K562 (cell line): ENCODE results near the gene PLA2G15. TPM values are rescaled to one million over a fixed set of nuclear protein-coding genes. Genes with fewer than 3 reads are reported as not detected.
A peak's percentile ranks its signal among the peaks of the same experiment; 100 is the strongest.

Experiments used
- ATAC-seq: fragments of 200-7000 bp; cut with Tn5 transposase; 3 replicates; pipeline ENCODE4 v1.9.1; 2020; ENCODE audit warnings: moderate library complexity
- BruUV-seq: library from RNA; stranded (reverse); fragments of 400-500 nt; replicated peaks from 2 replicates; lab custom pipeline; 2021; lab: Mats Ljungman, UMichigan
- CTCF ChIA-PET: fragments of 300-600 bp; formaldehyde crosslinking; extraction: SDS; loops from one replicate; lab custom pipeline; 2021; ENCODE audit warnings: low intra/inter-chr PET ratio; lab: Yijun Ruan, JAX
- POLR2A ChIA-PET: fragments of 300-600, 350-650 bp; sonication (Branson Sonifier 250); formaldehyde crosslinking; extraction: SDS; loops from one replicate; lab custom pipeline; 2021; ENCODE audit warnings: antibody characterized with exemption, inconsistent platforms; lab: Yijun Ruan, JAX
- DNase-seq, 4 experiments: peaks; one replicate each; pipeline versions ENCODE4 v3.0.0 to v3.0.0-alpha.2; 2011 to 2018; ENCODE audit warnings: low spot score in 3 of 4, mixed read lengths in 3 of 4; ENCODE audit errors: extremely low read depth in 1 of 4
- FAIRE-seq: peaks from 2 replicates; lab custom pipeline; 2011; peaks lifted over from hg19 to GRCh38; lab: Jason Lieb, UNC
- H2AFZ ChIP-seq: 2 replicates; pipeline ENCODE4 v1.6.0; 2011; ENCODE audit warnings: low read depth, low read length, control low read depth, inconsistent platforms
- H3K27ac ChIP-seq: fragments of 200-600 bp; 3 replicates; pipeline ENCODE4 v1.8.0; 2011; ENCODE audit warnings: low read depth, mild to moderate bottlenecking, control low read depth, inconsistent platforms, low read length, moderate library complexity, mixed read lengths; ENCODE audit errors: extremely low read depth
- H3K27me3 ChIP-seq, 2 experiments: fragments of 300-600 bp in 1 of 2; 2 replicates in 1 of 2; 3 replicates in 1 of 2; pipeline versions ENCODE4 v1.6.0 to v1.8.0; 2011; ENCODE audit warnings: inconsistent platforms in 2 of 2, low read length in 2 of 2, mild to moderate bottlenecking in 1 of 2, mixed read lengths in 1 of 2, moderate library complexity in 1 of 2; ENCODE audit not compliant: control insufficient read depth in 2 of 2, insufficient read depth in 2 of 2
- H3K36me3 ChIP-seq: fragments of 300-600 bp; 3 replicates; pipeline ENCODE4 v1.8.0; 2011; ENCODE audit warnings: mild to moderate bottlenecking, low read length, inconsistent platforms; ENCODE audit not compliant: control insufficient read depth, insufficient read depth
- H3K4me1 ChIP-seq, 2 experiments: fragments of 200-600 bp in 1 of 2; replicated peaks in 1 of 2; 2 replicates in 1 of 2; 3 replicates in 1 of 2; pipeline versions ENCODE4 v1.5.1 to v1.8.0; 2011; ENCODE audit warnings: inconsistent platforms in 2 of 2, low read length in 2 of 2, mild to moderate bottlenecking in 1 of 2, mixed read lengths in 1 of 2, moderate library complexity in 1 of 2; ENCODE audit not compliant: control insufficient read depth in 2 of 2, insufficient read depth in 2 of 2
- H3K4me2 ChIP-seq: 2 replicates; pipeline ENCODE4 v1.6.1; 2011; ENCODE audit warnings: low read length, control low read depth, inconsistent platforms, mixed read lengths; ENCODE audit not compliant: insufficient read depth
- H3K4me3 ChIP-seq: fragments of 200-600 bp; sonication (generic), shearing (Covaris generic); 2 replicates; pipeline ENCODE4 v1.5.1; 2016; ENCODE audit warnings: control low read depth, inconsistent platforms
- H3K79me2 ChIP-seq: fragments of 200-600 bp; 3 replicates; pipeline ENCODE4 v1.8.0; 2011; ENCODE audit warnings: low read length, inconsistent platforms; ENCODE audit not compliant: control insufficient read depth, insufficient read depth
- H3K9ac ChIP-seq, 2 experiments: 2 replicates each; pipeline versions ENCODE4 v1.6.0 to v1.6.1; 2011; ENCODE audit warnings: low read depth in 2 of 2, low read length in 2 of 2, control low read depth in 1 of 2, inconsistent platforms in 1 of 2, mild to moderate bottlenecking in 1 of 2, mixed read lengths in 1 of 2; ENCODE audit not compliant: insufficient read depth in 1 of 2
- H3K9me1 ChIP-seq: one replicate; pipeline ENCODE4 v1.6.0; 2011; ENCODE audit warnings: inconsistent platforms, mild to moderate bottlenecking, low read length, moderate library complexity; ENCODE audit not compliant: control insufficient read depth, insufficient read depth
- H3K9me3 ChIP-seq: replicated peaks from 2 replicates; pipeline ENCODE4 v1.5.1; 2011; ENCODE audit warnings: low read depth, low read length, inconsistent platforms; ENCODE audit not compliant: control insufficient read depth, insufficient read depth
- H4K20me1 ChIP-seq: replicated peaks from 2 replicates; pipeline ENCODE4 v1.6.1; 2011; ENCODE audit warnings: low read length, inconsistent platforms, mixed read lengths; ENCODE audit not compliant: control insufficient read depth, insufficient read depth
- CUX1 ChIP-seq: fragments of 200-800 bp; sonication (Bioruptor generic); IDR thresholded peaks from 2 replicates; pipeline ENCODE4 v1.6.1; 2016; ENCODE audit warnings: missing genetic modification characterization, missing compliant biosample characterization
- FOSL1 ChIP-seq: fragments of 200-800 bp; sonication (Bioruptor generic); conservative IDR thresholded peaks from 2 replicates; pipeline ENCODE4 v1.6.1; 2016; ENCODE audit warnings: missing genetic modification characterization, missing compliant biosample characterization
- ZNF121 ChIP-seq: sonication (generic); formaldehyde crosslinking; conservative IDR thresholded peaks from 2 replicates; pipeline ENCODE4 v1.8.0; 2022; ENCODE audit warnings: missing genetic modification reagents
- WGBS: fragments of 100-300 bp; shearing (Covaris generic); methylation state at CpG from one replicate; pipeline ENCODE4 v1.1.6; 2016; ENCODE audit warnings: low coverage, mixed read lengths; ENCODE audit not compliant: insufficient coverage; ENCODE audit errors: missing lambda C conversion rate; 5-methylcytosine and 5-hydroxymethylcytosine counted together
- in situ Hi-C: fragments of 300-500 bp; cut with MboI; formaldehyde crosslinking; loops from 4 replicates; pipeline ENCODE4 v1.15.0; 2018; ENCODE audit warnings: inconsistent platforms, mixed read lengths
- intact Hi-C: fragments of 100-400 bp; cut with micrococcal nuclease; formaldehyde crosslinking; loops from 2 replicates; pipeline ENCODE4 v1.14.2; 2022
- polyA plus RNA-seq, 8 experiments: library from polyadenylated mRNA; depleted of rRNA in 4 of 8; stranded (reverse) in 5 of 8; unstranded in 3 of 8; fragments of >200 nt; fragmentation: Nextera tagmentation in 2 of 8; fragmentation: Illumina TruSeq in 1 of 8; extraction: Ambion mirVana in 2 of 8; extraction: Trizol in 1 of 8; gene quantifications; 2 replicates each; pipeline versions ENCODE4 v1.2.1 to v1.2.3, GENCODE V29; 2011 to 2014; ENCODE audit warnings: inconsistent platforms in 1 of 8, missing spikeins in 1 of 8
- total RNA-seq, 7 experiments: library from RNA; depleted of rRNA in 6 of 7; stranded (reverse); fragments of >200 nt in 6 of 7; fragmentation: Illumina TruSeq in 2 of 7; extraction: Trizol in 2 of 7; gene quantifications; 2 replicates each; pipeline versions ENCODE4 v1.2.1 to v1.2.3, GENCODE V29; 2011 to 2021; ENCODE audit warnings: low replicate concordance in 1 of 7

Gene PLA2G15
- total and polyA plus RNA-seq, 9 of the 15 experiments (the other 6 are each of a cell fraction or from before 2014, with no cell fraction given), result 0.42 to 8.6 (median 4.8) TPM

DNA sequence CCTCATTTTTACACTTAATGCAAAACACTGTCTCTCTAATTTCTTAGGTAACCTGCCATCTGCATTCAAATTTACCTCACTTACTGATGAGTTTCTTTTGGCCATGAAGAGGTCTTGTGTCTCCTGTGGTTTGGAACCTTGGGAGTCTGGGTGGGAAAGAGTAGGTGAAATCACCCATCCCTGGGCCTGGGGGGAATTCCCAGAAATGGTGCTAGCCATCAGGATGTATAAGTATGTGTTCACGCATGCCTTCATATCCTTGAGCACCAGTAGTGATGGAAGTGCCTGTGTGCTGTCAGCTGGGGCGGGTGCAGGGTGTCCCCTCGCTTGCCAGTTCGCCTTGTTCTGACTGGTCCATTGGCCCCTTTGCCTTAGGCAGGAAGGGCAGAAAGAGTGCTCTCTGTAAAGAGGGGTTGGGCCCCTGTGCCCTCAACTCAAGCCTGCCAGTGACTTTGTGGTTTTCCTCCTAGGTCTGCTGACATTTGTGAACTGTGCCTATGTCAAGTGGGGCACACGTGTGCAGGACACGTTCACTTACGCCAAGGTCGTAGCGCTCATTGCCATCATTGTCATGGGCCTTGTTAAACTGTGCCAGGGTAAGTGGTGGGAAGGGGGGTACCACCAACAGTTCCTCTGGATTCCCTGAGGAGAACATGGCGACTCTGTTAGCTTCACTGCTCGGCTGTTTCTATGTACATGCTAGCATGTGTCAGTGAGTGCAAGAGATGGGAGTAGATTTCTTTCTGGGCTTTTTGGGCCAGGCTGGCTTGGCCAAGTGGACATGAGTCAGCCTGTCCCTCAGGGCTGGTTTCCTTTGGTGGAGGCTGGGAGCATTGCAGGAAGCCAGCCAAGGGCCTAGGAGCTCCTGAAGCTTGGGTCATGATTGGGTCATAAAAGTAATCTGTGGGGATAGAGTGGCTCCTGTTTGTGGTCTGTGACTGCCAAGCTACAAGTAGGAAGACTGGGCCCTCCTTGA lies 42.4 kb downstream of the PLA2G15 start:
- TF ChIP-seq FOSL1 (tag) (peak; percentile 47; the same call in 1 of the 2 replicates), CUX1 (no peak), ZNF121 (0 out of 2 replicates have a peak, but pooled peaks have one; percentile 7)
- TF ChIP-seq, all 486 proteins: peak for 2
- peaks cover 7% of the 10 kb centered on the region; the same call in 1 of the 2 replicates for H4K20me1 ChIP-seq
- ChIA-PET POLR2A (interaction anchor here (0.6 to 3.0 kb wide), 8 partner anchors 8 to 46 kb away, joined by 3 to 27 read pairs (median 5); partner anchors contain the start of gene SLC7A6), CTCF (no interaction called here)
- 89% methylated on average over 11 of the region's 11 CpGs for WGBS
- peaks cover 14 to 37% of the 10 kb centered on the region in 2 experiments for H3K4me1 ChIP-seq
- H3K27ac ChIP-seq, result peak overlapping the region; percentile 16; the same call in 1 of the 3 replicates
- intact Hi-C loops, result no loop called here
- peak in 1 of 4 experiments; percentile 36 for DNase-seq
- no peaks in the 10 kb centered on the region for H3K27me3 ChIP-seq
- no peak overlapping the region for H2AFZ ChIP-seq
- H3K36me3 ChIP-seq, result peaks cover 78% of the 10 kb centered on the region
- no peak overlapping the region for H3K4me3 ChIP-seq
- H3K9me3 ChIP-seq, result no peaks in the 10 kb centered on the region
- 0 out of 3 replicates have a peak, but pooled peaks have one; percentile 8 for ATAC-seq
- no peak for FAIRE-seq
- peak overlapping the region in 1 of 2 experiments; percentile 28; a peak in 1 of 4 replicates for H3K9ac ChIP-seq
- no TSS peak for BruUV-seq
- in situ Hi-C loops, result no loop called here
- H3K9me1 ChIP-seq, result no peaks in the 10 kb centered on the region
- peaks cover 32% of the 10 kb centered on the region for H3K79me2 ChIP-seq
- no peak overlapping the region for H3K4me2 ChIP-seq
